ENCODE measurements around the gene PTPRG. TPM values are rescaled to one million over a fixed set of nuclear protein-coding genes. Genes with fewer than 3 reads are reported as not detected.

Gene PTPRG
- total and polyA plus RNA-seq, 7 donors: 0.69 to 76.3 (median 62.7) TPM

DNA sequence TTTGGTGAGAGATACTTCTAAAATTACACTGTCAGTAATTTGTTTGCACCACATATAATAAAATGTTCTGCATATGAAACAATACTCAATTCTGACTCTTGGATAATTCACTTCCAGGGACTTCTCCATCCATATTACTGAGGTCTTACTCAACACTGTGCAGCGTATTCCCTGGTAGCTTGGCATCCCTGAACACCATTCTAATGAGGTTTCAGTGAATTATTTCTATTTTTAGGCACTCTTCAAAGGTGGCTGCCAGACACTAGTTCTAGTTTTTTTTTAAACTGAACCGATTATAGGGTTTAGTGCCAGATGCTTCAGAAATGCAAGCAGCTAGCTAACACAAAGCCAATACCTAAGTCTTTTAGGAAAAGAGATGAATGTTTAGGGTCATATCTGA is 528.7 kb downstream of the PTPRG start:
- WGBS, 2 donors: 92 to 93% methylated on average over 2 of the region's 2 CpGs

DNA sequence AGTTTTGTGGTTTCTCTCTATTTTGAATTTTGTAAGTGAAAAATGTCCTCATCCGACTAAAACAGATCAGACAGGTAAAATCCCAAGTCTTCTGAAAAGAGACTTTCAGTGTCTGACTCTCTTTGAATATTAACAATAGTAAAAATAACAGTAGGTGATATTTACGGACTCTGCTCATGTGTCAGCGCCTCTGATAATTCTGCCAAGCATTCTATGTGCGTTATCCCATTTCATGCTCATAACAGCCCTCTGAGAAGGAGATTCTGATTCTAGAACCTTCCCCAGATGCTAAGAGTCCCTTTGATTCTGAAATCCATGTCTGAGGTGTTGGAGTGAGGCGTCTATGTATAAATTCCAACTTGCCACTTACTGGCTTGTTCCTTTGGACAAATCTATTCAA is 529.1 kb downstream of the PTPRG start:
- intact Hi-C loops (cut with DNase I): no loop called here
- Histone ChIP-seq H3K27ac (no peak overlapping the region), H3K9me3 (no peaks in the 10 kb centered on the region), H3K4me1 (peaks cover 0 to 25% (median 9%) of the 10 kb centered on the region in 4 donors), H3K4me3 (no peak overlapping the region), H3K36me3 (no peaks in the 10 kb centered on the region), H3K27me3 (no peaks in the 10 kb centered on the region)
- DNase-seq: no peak
- no peak for TF ChIP-seq POLR2AphosphoS5 (IDR thresholded peaks at IDR 0.05)
- TF ChIP-seq POLR2A (IDR thresholded peaks at IDR 0.05): no peak
- TF ChIP-seq, protein P1, sequence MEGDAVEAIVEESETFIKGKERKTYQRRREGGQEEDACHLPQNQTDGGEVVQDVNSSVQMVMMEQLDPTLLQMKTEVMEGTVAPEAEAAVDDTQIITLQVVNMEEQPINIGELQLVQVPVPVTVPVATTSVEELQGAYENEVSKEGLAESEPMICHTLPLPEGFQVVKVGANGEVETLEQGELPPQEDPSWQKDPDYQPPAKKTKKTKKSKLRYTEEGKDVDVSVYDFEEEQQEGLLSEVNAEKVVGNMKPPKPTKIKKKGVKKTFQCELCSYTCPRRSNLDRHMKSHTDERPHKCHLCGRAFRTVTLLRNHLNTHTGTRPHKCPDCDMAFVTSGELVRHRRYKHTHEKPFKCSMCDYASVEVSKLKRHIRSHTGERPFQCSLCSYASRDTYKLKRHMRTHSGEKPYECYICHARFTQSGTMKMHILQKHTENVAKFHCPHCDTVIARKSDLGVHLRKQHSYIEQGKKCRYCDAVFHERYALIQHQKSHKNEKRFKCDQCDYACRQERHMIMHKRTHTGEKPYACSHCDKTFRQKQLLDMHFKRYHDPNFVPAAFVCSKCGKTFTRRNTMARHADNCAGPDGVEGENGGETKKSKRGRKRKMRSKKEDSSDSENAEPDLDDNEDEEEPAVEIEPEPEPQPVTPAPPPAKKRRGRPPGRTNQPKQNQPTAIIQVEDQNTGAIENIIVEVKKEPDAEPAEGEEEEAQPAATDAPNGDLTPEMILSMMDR (IDR thresholded peaks at IDR 0.05): no peak
- TF ChIP-seq EP300 (IDR thresholded peaks at IDR 0.05): no peak
- 94 to 95% methylated on average over 5 of the region's 5 CpGs for WGBS, 2 donors

More for the DNA sequence above, 528.7 kb downstream of the PTPRG start:
- no peak overlapping the region for H3K27ac ChIP-seq
- no peaks in the 10 kb centered on the region for H3K9me3 ChIP-seq
- no peaks in the 10 kb centered on the region for H3K36me3 ChIP-seq
- H3K4me1 ChIP-seq: peaks cover 0 to 22% (median 6%) of the 10 kb centered on the region in 4 donors
- DNase-seq: no peak
- H3K27me3 ChIP-seq: no peaks in the 10 kb centered on the region
- H3K4me3 ChIP-seq: no peak overlapping the region
- TF ChIP-seq POLR2A (IDR thresholded peaks at IDR 0.05) (no peak), POLR2AphosphoS5 (IDR thresholded peaks at IDR 0.05) (no peak), EP300 (IDR thresholded peaks at IDR 0.05) (no peak)
- TF ChIP-seq, protein P1 (IDR thresholded peaks at IDR 0.05): no peak
- intact Hi-C loops (cut with DNase I): no loop called here

DNA sequence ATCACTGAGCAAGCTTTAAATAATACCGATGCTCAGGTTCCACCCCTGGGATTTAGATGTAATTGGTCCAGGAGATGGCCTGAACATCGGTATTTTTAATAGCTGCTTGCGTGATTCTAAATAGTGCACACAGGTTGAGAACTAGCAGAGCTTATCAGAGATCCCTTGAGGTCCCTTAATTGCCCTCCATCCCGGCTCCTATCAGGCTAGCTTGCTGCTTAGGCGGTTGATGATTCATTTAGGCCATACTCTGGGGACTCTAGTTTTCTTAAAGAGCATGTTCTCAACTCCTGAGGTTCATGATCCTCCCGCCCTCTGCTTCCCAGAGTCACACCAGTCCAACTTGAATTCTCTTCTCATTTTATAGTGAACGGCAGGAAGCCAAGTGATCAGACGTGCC is 531.7 kb downstream of the PTPRG start:
- H3K27ac ChIP-seq: no peak overlapping the region
- H3K27me3 ChIP-seq: no peaks in the 10 kb centered on the region
- H3K4me3 ChIP-seq: no peak overlapping the region
- peaks cover 0 to 49% (median 25%) of the 10 kb centered on the region in 4 donors for H3K4me1 ChIP-seq
- no peaks in the 10 kb centered on the region for H3K36me3 ChIP-seq
- H3K9me3 ChIP-seq: no peaks in the 10 kb centered on the region
- intact Hi-C loops (cut with DNase I): no loop called here
- no peak for TF ChIP-seq POLR2AphosphoS5 (IDR thresholded peaks at IDR 0.05)
- TF ChIP-seq EP300 (IDR thresholded peaks at IDR 0.05): no peak
- TF ChIP-seq, protein P1 (IDR thresholded peaks at IDR 0.05): no peak
- TF ChIP-seq POLR2A (IDR thresholded peaks at IDR 0.05): no peak
- WGBS, 2 donors: 89 to 94% methylated on average over 8 of the region's 8 CpGs
- no peak for DNase-seq

DNA sequence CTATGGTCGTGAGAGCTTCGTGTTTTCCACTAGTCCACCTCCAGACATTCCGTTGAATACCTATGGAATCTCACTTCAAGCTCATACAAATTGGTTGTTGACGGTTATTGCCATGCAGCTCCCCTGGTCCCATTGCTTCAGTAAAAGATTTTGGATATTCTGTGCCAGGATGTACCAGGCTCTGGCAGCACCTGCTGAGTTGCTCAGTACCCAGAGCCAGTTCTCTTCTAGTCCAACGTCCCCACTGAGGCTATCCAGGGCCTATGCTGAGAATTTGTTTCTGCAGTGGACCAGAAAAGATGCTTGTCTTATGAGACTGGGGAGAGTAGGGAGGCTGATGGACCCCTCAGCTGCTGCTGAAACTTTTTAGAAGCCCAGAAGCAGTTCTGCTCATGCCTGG is 533.1 kb downstream of the PTPRG start:
- 91 to 94% methylated on average over 5 of the region's 5 CpGs for WGBS, 2 donors
- no peak for DNase-seq
- Histone ChIP-seq H3K36me3 (no peaks in the 10 kb centered on the region), H3K4me1 (peaks cover 0 to 53% (median 35%) of the 10 kb centered on the region in 4 donors), H3K9me3 (no peaks in the 10 kb centered on the region), H3K27ac (no peak overlapping the region), H3K27me3 (no peaks in the 10 kb centered on the region), H3K4me3 (no peak overlapping the region)
- intact Hi-C loops (cut with DNase I): no loop called here
- TF ChIP-seq, protein P1 (IDR thresholded peaks at IDR 0.05): no peak

DNA sequence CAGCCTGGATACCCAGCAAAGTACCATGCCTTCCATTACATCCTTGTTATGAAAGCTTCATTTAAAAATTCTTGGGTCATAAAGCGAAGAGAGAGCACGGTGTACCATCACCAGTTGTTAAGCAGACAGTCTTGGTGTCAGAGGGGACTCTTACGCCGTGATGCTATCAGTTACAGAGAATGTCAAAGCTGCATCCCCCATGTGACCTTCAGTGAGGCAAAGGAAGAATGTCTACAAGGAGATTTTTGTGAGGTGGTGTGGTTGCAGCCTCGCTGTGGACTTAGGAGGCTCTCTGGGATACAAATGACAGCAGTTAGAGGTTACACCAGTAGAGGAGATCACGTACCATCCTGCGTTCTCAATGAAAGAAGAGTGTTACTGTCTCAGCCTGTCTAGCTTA is 533.7 kb downstream of the PTPRG start:
- Histone ChIP-seq H3K36me3 (no peaks in the 10 kb centered on the region), H3K4me1 (peaks cover 0 to 47% (median 33%) of the 10 kb centered on the region in 4 donors), H3K27me3 (no peaks in the 10 kb centered on the region), H3K4me3 (no peak overlapping the region), H3K9me3 (no peaks in the 10 kb centered on the region), H3K27ac (peak overlapping the region in 1 of 4 donors; percentile 77)
- TF ChIP-seq EP300 (IDR thresholded peaks at IDR 0.05) (no peak), POLR2AphosphoS5 (IDR thresholded peaks at IDR 0.05) (no peak), POLR2A (IDR thresholded peaks at IDR 0.05) (no peak)
- TF ChIP-seq, protein P1 (IDR thresholded peaks at IDR 0.05): no peak
- WGBS, 2 donors: 93 to 95% methylated on average over 7 of the region's 7 CpGs
- DNase-seq: no peak
- intact Hi-C loops (cut with DNase I): no loop called here
